Measurements from ENCODE around the gene SLC6A1. TPM values are rescaled to one million over a fixed set of nuclear protein-coding genes. Genes with fewer than 3 reads are reported as not detected.

The SLC6A1 gene
- total and polyA plus RNA-seq, 12 donors: 0.55 to 2.7 (median 1.7) TPM

DNA sequence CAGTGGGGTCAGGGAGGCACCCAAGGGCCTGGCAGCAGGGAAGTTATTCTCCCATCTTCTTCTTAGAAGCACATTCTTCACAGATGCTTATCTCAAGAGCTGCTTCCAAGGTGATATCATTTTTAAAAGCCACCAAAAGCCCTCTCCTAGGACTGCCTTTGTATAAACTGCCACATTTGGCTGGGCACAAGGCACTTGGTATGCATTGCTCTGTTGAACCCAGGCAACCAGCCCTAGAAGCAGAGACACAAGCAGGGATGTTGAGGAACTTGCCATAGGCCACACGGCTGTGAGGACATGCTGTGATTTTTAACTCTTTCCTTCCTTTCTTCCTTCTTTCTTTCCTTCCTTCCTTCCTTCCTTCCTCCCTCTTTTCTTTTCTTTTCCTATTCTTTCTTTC lies 7.4 kb upstream of the SLC6A1 start:
- no peak overlapping the region for H3K4me3 ChIP-seq
- 27 to 32% methylated on average over 1 of the region's 1 CpG for WGBS, 2 donors
- TF ChIP-seq, protein P1, sequence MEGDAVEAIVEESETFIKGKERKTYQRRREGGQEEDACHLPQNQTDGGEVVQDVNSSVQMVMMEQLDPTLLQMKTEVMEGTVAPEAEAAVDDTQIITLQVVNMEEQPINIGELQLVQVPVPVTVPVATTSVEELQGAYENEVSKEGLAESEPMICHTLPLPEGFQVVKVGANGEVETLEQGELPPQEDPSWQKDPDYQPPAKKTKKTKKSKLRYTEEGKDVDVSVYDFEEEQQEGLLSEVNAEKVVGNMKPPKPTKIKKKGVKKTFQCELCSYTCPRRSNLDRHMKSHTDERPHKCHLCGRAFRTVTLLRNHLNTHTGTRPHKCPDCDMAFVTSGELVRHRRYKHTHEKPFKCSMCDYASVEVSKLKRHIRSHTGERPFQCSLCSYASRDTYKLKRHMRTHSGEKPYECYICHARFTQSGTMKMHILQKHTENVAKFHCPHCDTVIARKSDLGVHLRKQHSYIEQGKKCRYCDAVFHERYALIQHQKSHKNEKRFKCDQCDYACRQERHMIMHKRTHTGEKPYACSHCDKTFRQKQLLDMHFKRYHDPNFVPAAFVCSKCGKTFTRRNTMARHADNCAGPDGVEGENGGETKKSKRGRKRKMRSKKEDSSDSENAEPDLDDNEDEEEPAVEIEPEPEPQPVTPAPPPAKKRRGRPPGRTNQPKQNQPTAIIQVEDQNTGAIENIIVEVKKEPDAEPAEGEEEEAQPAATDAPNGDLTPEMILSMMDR (IDR thresholded peaks at IDR 0.05): no peak
- peaks cover 3 to 26% (median 16%) of the 10 kb centered on the region in 9 donors for H3K4me1 ChIP-seq
- intact Hi-C loops (cut with DNase I): no loop called here
- no peak for ATAC-seq
- peaks cover 0 to 13% (median 0%) of the 10 kb centered on the region in 7 donors for H3K27me3 ChIP-seq
- H3K9me3 ChIP-seq: no peaks in the 10 kb centered on the region
- H3K27ac ChIP-seq: no peak overlapping the region
- H3K36me3 ChIP-seq: no peaks in the 10 kb centered on the region
- no peak for DNase-seq

DNA sequence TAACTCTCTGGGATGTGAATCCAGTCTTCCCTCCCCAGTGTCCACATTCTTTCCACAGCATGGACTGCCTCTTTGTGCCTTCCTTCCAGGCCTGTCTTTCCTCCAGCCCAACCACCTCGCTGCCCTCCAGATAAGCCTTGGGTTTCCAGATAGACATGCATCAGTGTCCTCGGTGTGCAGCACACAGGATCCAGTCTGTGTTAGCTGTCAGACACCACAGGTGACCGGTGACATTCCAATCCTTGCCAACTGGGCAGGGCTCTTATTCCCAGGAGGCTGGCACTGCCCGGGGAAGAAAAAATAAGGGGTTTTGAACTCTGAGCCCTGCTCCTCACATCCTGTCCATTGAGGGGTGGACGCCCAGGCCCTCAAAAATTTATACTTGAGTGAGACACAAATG lies 6.0 kb upstream of the SLC6A1 start:
- DNase-seq (no peak), ATAC-seq (peak in 5 of 8 donors; percentile 16 to 75 (median 47))
- TF ChIP-seq, protein P1 (IDR thresholded peaks at IDR 0.05): no peak
- Histone ChIP-seq H3K36me3 (no peaks in the 10 kb centered on the region), H3K4me1 (peaks cover 3 to 22% (median 16%) of the 10 kb centered on the region in 9 donors), H3K27me3 (peaks cover 0 to 23% (median 6%) of the 10 kb centered on the region in 7 donors), H3K9me3 (no peaks in the 10 kb centered on the region), H3K27ac (no peak overlapping the region), H3K4me3 (no peak overlapping the region)
- 50 to 54% methylated on average over 5 of the region's 5 CpGs for WGBS, 2 donors
- intact Hi-C loops (cut with DNase I): no loop called here

DNA sequence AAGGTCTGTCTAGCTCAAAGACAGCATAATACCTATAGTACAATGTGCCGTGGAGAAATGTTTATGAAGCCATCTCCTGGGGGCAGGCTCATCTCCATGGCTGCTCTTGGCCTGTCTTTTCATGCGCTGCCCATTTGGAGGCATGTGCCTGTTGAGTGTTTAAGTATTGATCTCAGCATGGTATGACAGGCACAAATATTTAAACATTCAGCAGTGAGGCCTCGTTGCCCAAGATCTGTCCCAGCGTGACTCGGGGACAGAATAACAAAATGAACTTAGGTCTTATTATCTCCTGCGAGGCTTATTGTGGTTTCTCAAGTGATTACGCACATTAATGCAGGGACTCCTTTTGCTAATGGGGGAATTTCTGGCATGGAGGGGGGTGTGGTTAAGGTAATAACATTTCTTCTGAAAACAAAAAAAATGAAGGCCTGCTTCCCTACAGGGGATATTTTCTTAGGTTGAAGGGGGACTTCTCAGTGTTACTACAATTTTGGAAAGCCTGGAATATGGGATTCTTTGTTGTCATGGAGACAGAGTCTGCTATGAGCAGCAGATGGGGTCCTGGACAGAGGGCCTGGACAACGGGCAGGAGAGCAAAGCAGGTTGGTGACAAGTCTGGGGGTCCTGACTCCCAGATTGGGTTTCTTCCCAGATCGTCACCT lies 4.4 kb upstream of the SLC6A1 start:
- no peak overlapping the region for H3K4me3 ChIP-seq
- TF ChIP-seq, protein P1 (IDR thresholded peaks at IDR 0.05): no peak
- ATAC-seq (no peak), DNase-seq (no peak)
- 89% methylated on average over 9 of the region's 9 CpGs for WGBS, 2 donors
- peaks cover 0 to 14% (median 3%) of the 10 kb centered on the region in 9 donors for H3K4me1 ChIP-seq
- no peaks in the 10 kb centered on the region for H3K9me3 ChIP-seq
- intact Hi-C loops (cut with DNase I): no loop called here
- H3K27me3 ChIP-seq: peaks cover 0 to 30% (median 16%) of the 10 kb centered on the region in 7 donors
- no peak overlapping the region for H3K27ac ChIP-seq
- H3K36me3 ChIP-seq: no peaks in the 10 kb centered on the region

DNA sequence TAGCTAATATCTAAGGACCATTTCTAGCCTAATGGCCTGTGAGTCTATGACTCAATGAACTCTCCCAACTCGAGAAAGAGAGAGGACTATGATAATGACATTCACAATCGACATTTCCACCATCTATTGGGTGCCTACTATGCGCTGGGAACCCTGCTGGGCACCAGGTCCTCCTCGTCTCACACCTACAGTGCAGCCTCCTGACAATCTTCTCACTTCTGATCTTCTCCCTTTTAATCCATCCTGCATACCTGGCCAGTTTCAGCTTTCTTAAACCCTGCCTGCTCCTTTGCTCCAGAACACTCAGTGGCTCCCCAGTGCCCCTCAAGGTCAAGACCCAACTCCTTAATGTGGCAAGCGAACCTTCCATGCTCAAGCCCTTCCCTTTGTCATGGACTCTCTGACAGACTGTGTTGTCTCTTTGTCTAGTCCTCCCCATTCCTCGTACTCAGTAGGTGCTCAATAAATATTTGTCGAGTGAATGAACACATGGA lies 3.5 kb upstream of the SLC6A1 start:
- no peak for ATAC-seq
- Histone ChIP-seq H3K4me1 (peaks cover 0 to 16% (median 3%) of the 10 kb centered on the region in 9 donors), H3K27ac (no peak overlapping the region), H3K36me3 (no peaks in the 10 kb centered on the region), H3K27me3 (peaks cover 0 to 39% (median 25%) of the 10 kb centered on the region in 7 donors), H3K9me3 (no peaks in the 10 kb centered on the region), H3K4me3 (no peak overlapping the region)
- intact Hi-C loops (cut with DNase I): no loop called here
- TF ChIP-seq, protein P1 (IDR thresholded peaks at IDR 0.05): no peak
- 73 to 77% methylated on average over 7 of the region's 7 CpGs for WGBS, 2 donors
- DNase-seq: no peak
